Suppressor macrophage treated with lipopolysaccharide for 4 hours (primary cell): ENCODE results near the gene NUDC.
A peak's percentile ranks its signal among the peaks of the same experiment; 100 is the strongest.
"Not testable (repeated sequence)": the region's sequence is repeated elsewhere in the genome, so short reads cannot be mapped to it uniquely, and the experiment has no call there.

Experiments used
- DNase-seq: peaks from one replicate; pipeline ENCODE4 v3.0.0-alpha.2; 2020

The NUDC gene

DNA sequence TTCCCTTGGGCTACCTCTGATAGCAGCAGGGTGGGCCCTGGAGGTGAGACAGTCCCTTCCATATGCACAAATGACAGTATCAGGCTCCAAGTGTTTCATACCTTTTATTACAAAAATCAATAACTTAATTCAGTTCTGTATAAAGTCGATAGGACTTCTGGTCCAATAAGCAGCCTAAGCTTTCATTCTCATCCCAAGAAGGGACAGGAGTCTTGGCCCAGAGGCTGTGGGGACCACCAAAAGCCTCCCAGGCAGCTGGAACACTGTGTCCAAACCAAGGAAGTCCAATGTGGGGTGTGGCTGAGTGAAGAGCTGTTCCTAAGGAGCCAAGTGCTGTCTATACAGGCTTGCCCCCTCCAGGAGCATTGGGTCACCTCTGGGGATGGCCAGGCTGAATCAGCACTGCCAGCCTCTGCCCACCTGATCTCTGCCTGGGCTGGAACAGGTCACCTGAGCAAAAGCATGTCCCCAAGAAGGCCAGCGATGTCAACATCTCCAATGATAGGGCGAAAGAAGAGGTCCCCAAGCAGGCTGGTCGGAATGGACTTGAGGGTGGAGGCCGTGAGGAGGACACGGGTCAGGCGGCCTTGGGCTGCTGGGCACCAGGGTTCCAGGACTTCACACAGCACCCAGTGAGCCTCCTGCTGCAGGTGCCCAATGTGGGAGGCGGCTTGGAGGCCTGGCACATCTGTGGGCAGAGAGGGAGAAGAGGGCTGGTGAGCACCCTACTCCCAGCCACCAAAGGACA lies 10.0 kb upstream of the NUDC start:
- no peak for DNase-seq

DNA sequence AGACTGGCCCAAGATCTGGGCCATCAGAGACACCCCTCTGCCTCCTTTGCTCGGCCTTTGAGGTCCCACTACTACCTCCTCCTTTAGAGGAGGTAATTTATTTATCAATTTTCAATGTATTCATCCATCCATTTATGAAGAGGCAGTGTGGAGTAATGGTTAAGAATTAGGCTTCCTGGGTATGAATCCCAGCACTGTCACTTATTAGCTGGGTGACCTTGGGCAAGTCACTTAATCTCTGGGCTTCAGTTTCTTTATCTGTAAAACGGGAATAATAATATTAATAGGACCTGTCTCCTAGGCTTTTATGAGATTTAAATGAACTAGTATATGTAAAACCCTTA lies 9.4 kb upstream of the NUDC start:
- no peak for DNase-seq

DNA sequence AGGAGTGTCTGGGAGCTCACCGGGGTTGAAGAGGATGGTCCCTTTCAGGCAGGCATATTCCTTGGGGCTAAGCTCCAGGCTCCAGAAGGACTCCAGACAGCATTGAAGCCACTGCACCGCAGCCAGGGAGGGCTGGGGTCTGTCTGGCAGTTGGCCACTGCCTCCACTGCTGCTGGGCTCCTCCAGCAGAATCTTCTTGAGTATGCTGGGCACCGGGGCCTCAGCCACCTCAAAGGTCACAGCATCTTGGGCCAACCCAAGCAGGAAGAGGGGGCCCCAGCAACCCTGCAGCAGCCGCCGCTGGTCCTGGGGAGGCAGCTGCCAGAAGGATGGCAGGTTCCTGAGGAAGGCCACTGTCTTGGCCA lies 8.2 kb upstream of the NUDC start:
- DNase-seq: no peak

DNA sequence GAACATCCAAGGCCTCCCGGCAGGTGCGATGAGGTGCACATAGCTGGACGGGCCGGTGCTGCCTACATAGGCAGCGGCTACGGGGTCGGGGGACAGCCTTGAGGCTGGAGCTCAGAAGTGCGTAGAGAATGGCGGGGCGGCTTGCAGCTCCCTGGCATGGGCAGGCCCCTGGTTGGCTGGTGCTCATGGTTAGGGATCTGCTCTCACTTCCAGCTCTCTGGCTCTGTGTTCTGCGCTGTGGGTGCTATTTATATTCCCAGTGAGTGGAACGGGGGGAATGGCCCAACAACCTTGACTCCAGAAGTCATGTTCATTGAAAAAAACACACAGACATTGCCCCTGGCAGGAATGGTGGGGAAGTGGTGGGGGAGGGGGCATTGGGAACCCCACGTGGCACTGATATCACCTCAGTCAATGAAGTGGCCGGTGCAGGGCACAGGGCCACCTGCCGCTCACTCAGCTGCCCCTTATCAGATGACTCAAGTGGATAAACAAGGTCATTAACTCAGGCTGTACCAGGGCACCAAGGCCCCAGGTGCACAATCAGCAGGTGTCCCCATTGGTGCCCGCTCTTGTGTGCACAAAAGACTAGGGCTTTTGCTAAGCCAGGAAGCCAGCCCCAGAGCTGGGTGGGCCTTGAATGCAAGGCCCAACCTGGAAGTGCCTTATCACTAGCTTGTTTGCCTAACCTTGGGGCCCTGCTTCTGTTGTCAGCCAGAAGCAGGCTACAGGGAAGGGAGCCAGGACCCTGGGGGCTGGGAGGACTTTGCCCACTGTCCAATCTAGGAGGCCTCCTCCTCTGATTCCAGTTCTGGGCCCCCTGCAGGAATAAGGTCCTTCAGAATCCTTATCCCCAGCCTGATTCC lies 7.6 kb upstream of the NUDC start, which contains the start of gene NR0B2:
NR0B2 (minus strand) TSS at position 222 of the 866 bp plus-strand sequence; CDS start at position 187, 35 bp downstream.
- DNase-seq: no peak

DNA sequence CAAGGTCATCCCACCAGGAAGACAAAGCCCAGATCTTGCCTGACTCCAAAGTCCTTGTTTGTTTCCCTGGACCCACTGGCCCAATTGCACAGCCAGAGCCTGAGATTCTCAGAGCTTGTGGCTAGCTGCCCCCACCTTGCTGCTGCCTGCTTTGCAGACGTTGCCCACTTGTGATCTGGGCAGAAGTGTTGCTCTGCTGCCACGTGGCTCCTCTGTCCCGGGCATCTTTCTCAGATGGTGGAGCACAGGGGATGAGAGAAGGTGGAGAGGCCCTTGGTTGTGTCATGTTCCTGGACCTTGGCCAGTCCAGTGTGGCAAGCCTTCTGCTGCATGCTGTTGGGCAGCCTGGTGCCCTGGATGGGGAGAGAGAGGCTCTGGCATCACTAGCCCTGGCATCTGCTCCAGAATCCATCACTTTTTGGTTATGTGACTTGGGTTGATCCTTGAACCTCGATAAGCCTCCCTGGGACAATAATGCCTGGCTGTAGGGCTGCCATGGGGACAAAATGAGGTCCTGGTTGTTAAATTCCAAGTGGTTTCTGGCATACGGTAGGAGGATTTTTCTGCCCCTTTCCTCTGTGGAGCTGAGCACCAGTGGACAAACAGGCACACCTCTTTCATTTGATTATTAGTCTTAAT lies 6.2 kb upstream of the NUDC start:
- DNase-seq: no peak

DNA sequence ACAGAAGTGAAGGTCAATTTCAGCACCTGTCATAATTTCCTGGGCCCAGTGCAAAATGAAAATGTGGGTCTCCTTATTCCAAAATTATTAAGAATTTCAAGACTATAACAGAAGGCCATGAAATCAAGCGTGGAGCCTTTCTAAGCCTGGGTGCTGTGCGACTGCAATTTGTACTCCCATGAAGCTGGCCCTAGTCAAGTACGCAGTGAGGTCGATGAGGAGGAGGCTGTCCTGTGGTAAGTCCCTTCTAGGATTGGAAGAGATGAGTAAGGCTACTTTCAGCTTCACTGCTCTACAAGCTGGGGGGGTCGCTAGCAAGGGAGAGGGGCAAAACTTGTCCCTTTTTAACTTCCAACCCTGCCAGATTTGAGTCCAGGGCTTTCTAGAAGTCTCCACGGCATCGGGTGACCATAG lies 410 bp upstream of the NUDC start:
- no peak for DNase-seq

DNA sequence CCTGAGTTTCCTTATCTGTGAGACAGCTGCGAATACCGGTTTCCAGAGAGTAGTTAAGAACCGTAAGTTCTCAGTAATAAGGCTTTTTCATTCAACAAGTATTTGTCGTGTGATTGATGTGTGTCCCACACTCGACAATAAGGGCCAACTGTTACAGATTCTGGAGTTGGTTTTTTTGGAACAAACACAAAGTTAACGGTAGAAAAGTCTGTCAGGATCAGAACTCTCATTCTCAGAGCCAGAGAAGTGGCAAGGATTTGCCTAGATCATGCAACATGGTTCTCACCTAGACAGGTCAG lies 837 bp downstream of the NUDC start:
- no peak for DNase-seq

DNA sequence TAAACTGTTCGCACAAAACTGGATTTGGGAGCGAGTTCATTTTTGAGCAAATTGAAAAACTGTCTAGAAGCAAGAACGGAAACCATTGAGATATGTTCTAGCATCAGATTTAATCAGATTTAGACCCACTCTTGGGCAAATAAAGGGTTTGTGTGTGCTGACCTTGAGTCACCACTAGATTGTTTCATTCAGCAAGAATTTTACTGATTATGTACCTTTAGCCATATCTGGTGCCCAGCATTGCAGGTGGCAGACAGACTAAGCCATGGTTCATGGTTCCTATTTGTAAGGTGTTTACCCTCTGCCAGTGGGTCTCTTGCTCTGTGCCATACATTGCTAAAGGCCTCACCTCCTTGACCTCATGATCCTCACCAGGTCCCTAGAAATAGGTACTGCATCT lies 1.4 kb downstream of the NUDC start:
- no peak for DNase-seq

DNA sequence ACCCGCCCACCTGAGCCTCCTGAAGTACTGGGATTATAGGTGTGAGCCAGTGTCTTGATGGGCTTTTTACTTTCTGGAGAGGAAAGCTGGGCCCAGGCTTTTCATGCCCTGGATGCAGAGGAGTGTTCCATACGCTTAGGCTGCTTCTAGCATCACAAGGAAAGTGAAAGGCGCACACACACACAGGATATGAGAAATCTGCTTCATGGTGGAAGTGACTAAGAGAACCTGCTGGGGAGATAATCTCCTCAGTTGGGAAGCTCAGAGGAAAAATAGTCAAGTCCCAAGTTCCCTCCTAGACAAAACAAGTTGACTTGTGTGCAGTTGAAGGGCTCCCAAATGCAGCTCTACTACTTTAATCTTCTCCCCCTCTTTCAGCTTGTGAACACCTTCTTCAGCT lies 2.2 kb downstream of the NUDC start:
- peak; percentile 36 for DNase-seq

DNA sequence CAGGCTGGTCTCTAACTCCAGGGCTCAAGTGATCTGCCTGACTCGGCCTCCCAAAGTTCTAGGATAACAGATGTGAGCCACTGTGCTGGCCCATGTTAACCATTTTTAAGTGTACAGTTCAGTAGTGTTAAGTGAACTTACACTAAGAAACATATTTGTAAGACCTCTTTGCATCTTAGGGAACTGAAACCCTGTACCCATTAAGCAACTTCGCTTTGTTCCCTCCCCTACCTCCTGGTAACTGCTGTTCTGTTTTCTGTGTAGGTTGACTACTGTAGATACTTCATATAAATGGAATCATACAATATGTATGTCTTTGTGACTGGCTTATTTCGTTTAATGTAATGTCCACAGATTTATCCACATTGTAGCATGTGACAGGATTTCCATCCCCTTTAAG lies 11.0 kb downstream of the NUDC start:
- peak; percentile 78 for DNase-seq

DNA sequence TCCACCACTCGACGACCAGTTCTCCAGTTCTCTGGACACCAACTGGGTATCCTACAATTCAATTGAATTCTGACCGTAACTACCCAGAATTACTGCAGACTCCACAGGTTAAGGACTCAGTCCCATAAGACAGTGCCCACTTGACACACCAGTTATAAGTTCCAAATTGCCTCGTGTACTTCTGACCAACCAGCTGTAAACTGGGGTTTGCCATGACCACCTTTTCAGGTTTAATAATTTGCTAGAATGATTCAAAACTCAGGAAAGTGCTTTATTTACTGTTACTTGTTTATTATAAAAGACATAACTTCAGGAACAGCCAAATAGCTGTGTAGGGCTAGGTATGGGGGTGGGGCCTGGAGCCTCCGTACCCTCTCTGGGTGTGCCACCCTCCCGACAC lies 15.3 kb downstream of the NUDC start:
- no peak for DNase-seq

DNA sequence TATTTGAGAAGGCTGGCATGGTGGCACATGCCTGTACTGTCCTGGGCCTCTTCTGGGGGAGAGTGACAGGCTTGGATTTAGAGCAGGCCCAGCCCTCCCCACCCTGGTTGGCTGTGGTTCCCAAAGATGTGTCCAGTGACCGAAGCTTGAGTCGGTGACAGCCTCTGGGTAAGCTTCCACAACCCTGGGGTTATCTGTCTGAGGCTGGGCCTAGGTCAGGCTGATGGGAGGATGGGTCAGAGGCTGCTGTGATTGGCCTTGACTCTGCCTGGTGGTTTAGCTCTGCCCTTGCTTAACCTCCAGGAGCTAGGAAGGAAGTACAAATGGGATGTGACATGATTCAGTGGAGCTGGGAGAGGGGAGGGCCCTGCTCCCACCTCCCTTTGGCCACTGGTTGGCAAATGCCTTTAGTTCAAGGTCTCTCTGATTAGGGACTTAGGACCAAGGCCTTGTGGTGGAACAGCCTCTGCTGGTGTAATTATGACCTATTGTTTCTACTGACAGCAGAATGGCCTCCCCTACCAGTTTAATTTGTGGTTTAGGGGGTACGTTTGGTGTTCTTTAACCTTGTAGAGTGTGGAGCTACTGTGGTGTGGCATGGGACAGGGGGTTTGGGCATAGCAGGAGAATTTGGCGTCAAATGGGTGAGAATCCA lies 16.6 kb downstream of the NUDC start:
- DNase-seq: peak; percentile 48

DNA sequence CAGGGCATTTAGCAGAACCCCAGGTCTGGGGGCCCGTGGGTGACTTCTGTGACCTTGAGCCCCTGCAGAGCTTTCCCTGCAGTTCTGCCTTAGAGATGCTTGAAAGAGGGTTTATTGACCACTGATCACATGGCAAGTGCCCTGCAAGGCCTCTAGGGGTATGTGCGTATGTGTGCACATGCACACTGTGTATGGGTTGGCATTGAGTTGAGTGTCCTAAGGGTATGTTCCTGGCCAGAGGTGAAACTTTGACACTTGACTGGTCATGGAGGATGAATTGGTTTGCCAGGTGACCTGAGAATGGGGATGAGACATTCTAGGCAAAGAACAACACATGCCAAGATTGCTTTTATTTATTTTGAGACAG lies 17.1 kb downstream of the NUDC start:
- no peak for DNase-seq

DNA sequence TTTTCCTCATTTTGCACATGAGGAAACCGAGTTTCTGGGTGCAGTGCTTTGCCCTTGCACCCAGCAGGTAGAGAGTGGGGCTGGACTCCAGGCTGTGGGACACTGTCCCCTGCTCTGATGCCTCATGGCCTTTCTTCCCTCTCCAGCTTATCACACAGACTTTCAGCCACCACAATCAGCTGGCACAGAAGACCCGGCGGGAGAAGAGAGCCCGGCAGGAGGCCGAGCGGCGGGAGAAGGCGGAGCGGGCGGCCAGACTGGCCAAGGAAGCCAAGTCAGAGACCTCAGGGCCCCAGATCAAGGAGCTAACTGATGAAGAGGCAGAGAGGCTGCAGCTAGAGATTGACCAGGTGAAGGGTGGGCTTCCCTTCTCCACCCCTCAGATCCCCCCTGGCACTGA lies 19.8 kb downstream of the NUDC start:
- DNase-seq: no peak

DNA sequence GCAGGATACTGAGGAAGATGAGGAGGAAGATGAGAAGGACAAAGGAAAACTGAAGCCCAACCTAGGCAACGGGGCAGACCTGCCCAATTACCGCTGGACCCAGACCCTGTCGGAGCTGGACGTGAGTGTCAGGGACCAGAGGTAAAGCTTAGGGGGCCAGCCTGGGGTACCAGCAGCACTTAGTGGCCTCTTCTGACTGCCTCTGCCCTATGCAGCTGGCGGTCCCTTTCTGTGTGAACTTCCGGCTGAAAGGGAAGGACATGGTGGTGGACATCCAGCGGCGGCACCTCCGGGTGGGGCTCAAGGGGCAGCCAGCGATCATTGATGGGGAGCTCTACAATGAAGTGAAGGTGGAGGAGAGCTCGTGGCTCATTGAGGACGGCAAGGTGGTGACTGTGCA lies 21.1 kb downstream of the NUDC start:
- no peak for DNase-seq

DNA sequence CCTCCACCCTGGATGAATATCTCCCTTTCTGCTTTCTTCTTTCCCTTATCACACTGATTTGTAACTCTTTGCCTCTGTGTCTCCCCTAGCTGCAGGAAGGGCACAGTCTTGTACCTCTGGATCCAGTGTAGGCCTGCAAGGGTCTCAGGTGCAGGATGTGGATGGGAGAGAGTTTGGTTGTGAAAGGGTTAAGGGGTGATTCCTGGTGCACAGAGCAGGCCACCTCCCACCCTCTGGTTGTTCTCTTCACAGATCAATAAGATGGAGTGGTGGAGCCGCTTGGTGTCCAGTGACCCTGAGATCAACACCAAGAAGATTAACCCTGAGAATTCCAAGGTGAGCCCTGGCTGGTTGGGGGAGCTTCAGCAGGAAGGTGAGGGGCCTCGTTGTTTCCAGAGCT lies 23.6 kb downstream of the NUDC start:
- no peak for DNase-seq

DNA sequence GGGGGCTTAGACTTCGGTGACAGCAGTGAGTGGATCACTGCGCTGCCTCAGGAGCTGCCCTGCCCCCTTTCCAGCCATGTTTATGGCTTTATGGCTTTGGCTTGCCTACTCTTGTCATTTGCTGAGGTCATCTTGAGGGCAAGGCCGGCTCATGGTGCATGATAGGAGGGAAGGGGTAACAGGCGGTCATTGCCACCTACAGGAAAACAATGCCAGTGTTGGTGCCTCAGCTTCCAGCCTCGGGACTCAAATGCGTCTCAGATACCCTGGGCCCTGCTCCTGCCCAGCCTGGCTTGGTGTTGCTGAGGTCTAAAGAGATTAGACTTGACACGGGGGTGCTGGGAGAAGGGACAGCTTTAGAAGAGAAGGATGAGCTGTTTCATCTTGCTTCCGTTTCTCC lies 24.2 kb downstream of the NUDC start:
- DNase-seq: no peak

DNA sequence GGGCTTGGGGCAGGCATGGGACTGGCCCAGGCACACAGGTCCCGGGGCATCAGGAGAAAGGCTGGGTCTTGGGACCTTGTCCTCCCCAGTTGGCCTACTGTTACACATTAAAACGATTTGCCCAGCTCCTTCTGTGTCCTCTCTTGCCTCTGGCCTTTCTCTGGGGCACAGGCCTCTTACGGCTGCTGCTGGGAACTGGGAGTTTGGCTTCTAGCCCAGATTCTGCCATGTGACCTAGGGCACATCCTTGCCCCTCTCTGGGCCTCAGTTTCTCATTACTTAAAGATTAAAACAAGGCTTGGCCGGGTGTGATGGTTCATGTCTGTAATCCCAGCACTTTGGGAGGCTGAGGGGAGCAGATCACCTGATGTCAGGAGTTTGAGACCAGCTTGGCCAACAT lies 24.7 kb downstream of the NUDC start:
- no peak for DNase-seq

DNA sequence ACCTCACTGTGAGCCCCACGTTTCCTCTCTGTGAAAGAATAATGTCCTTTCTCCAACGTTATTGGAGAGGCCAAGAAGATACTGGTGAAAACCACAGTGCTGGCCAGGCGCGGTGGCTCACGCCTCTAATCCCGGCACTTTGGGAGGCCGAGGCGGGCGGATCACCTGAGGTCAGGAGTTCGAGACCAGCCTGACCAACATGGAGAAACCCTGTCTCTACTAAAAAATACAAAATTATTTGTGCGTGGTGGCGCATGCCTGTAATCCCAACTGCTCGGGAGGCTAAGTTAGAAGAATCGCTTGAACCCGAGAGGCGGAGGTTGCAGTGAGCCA lies 27.1 kb downstream of the NUDC start:
- not testable (repeated sequence) for DNase-seq

DNA sequence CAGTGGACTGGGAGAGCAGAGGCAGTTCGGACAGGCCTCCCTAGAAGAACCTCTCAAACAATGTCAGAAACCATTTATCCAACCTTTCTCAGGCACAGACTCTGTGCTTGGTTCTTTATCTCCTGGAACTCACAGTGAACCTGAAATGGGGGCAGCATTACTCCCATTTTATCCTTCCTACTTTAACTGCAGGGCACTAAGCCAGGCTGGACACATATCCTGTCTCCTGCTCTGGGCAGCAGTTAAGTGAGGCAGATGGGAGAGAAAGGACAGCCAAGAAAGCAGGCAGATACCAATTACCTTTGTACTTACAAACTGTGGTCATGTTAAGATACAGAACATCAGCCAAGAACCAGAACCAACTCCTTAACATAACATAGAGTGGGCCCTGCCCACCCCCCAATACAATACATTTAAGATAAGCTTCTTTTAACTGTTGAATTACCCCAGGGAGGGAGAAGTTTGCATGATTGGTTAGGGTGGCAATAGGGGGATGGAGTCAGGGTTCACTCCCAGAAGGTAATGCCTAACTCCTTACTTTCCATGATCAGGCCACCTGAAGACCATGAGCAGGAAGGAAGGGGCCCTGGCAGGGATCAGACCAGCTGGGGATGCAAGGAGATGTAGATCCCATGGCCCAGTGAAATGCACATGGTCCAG lies 27.9 kb downstream of the NUDC start:
- no peak for DNase-seq

DNA sequence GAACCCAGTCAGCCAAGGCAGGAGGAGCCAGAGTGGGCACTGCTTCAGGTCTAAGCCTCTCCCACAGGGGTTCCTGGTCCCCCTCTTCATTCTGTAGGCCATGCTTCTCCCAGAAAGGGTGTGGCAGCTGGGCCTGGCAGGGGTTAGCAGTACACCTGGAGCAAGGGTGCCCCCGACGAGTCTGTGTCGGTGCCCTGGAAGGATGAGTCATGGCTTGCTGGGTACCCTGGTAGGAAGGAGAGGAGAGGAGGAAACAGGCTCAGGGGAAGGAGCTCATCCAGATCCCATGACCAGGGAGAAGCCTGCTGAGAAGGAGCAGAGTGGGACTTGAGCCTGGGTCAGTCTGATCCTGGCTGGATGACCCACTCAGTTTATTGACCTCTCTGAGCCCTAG lies 28.4 kb downstream of the NUDC start:
- DNase-seq: no peak

DNA sequence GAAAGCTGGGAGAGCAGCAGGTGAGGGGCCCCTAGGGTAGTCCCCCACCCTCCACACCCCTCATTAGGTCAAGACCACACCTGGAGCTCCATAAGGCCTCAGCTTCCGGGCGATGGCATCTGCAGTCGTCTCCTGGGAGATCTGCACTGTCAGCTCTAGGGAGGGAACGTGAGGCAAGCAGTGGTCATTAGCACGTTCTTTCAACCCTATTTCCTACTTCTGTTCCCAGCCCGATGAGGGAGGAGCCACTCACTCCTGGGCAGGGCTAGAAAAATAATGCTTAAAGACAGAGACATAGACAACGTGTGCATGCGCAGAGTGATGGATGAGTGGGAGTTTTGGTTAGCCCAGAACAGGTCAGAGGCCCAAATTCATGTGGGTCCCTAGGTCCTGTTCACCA lies 29.1 kb downstream of the NUDC start:
- no peak for DNase-seq

DNA sequence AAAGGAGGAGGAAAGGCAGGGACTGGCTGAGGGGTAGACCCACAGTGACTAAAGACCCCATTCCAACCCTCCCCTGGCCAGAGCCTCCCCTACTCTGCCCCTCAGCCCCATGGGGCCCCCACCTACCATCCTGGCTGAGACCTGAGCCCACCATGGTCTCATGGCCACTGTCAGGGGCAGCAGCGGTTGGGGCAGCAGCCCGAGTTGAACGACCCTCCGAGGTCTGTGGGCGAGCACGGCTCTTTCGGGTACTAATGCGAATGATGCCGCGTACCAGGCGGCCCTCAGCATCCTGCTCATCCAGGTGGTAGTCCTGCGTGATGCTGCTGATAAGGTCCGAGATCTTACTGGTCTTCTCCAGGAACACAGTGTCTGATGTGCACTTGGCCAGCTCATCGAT lies 29.7 kb downstream of the NUDC start:
- DNase-seq: no peak
